OCI-LY3 (cell line): ENCODE data around the gene KAZN.

Experiments used
- CTCF ChIP-seq: fragments of 200-600, 300-600 bp; sonication (generic); IDR thresholded peaks from 2 replicates; pipeline ENCODE4 v1.5.1; 2014; ENCODE audit warnings: antibody characterized with exemption, low read length, low read depth
- EZH2phosphoT487 ChIP-seq: fragments of 200-600 bp; shearing (Covaris generic); IDR thresholded peaks from 2 replicates; pipeline ENCODE4 v1.6.1; 2018; ENCODE audit warnings: antibody characterized with exemption, mixed run types, low read depth

GRCh38 chr1:15129944-15130343 is 531.5 kb downstream of the KAZN start:
- TF ChIP-seq CTCF = no peak
- no peak for TF ChIP-seq EZH2phosphoT487
